RCC 7860 (cell line): ENCODE results near the gene TMEM181.
"Not testable (repeated sequence)": the region's sequence is repeated elsewhere in the genome, so short reads cannot be mapped to it uniquely, and the experiment has no call there.

Source experiments
- DNase-seq: peaks from one replicate; pipeline ENCODE4 v3.0.0-alpha.2; 2015; ENCODE audit warnings: low spot score
- FAIRE-seq: peaks from 2 replicates; lab custom pipeline; 2012; peaks lifted over from hg19 to GRCh38; lab: Jason Lieb, UNC

TMEM181 gene

GRCh38 chr6:158653577-158654354 is 93.9 kb downstream of the TMEM181 start:
- FAIRE-seq, result no peak

GRCh38 chr6:158654498-158654897 is 94.6 kb downstream of the TMEM181 start:
- DNase-seq (peak; percentile 92), FAIRE-seq (peak; percentile 86)

More at GRCh38 chr6:158653577-158654354, 93.9 kb downstream of the TMEM181 start:
- no peak for DNase-seq

DNA sequence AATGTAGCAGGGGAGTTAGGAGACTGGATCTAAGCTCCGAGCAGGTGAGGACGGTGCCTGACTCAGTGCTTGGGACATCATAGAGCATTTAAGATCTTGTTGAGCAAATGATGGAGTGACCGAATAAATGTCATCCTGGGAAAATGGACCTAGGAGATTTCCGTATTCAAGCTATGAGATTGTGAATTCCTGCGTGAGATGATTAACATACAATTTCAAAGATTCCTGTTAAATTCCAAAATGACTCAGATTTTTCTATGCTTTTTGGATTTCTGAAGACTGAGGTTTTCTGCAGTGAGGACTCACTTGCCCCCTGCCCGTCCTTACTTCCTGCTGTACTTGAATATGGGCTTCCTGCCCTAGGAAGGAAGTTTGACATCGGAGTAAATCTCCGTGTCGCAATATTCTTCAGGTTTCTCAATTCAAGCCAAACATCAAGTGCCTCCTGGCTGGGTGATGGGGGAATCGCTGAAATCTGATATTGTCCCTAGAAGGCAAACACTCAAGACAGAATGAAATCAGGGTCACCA is 95.1 kb downstream of the TMEM181 start:
- DNase-seq (peak; percentile 70), FAIRE-seq (peak; percentile 65)

- FAIRE-seq (peak; percentile 85), DNase-seq (peak; percentile 91)
These were observed 95.9 kb downstream of the TMEM181 start for GRCh38 chr6:158655569-158656450.

DNA sequence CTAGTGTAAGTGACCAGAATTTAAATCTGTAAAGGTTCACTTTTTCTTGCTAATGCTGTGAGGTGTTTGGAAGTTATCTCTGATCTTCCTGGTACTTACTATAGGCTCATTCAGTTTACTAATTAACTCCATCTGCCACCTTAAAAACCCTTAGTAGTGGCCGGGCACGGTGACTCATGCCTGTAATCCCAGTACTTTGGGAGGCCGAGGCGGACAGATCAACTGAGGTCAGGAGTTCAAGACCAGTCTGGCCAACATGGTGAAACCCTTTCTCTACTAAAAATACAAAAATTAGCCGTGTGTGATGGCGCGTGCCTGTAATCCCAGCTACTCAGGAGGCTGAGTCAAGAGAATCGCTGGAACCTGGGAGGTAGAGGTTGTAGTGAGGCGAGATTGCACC is 97.1 kb downstream of the TMEM181 start:
- peak; percentile 97 for FAIRE-seq
- DNase-seq, result peak; percentile 88

DNA sequence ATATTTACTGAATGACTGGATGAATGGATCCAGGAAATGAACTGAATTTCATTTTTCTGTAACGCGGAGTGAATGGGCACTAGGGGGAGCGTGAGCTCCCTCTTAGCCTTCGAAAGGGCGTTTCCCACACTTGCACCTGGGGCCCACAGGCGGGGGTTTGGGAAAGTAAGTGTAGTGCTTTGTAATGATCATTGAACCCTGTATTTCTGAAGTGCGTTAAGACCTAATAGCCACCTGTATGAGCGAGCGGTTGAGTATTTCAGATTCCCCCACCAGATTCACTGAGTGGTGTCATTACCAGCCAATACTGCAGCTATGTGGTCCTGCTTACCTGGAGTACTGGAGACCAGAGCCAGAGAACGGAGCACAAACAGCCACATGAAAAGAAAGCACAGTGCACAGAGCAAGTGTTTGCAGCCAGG is 100.5 kb downstream of the TMEM181 start:
- FAIRE-seq (no peak), DNase-seq (no peak)

- no peak for DNase-seq
- no peak for FAIRE-seq
These were observed 101.3 kb downstream of the TMEM181 start for GRCh38 chr6:158661156-158661685.

- DNase-seq (no peak), FAIRE-seq (no peak)
These were observed 102.7 kb downstream of the TMEM181 start for GRCh38 chr6:158662607-158662953.

DNA sequence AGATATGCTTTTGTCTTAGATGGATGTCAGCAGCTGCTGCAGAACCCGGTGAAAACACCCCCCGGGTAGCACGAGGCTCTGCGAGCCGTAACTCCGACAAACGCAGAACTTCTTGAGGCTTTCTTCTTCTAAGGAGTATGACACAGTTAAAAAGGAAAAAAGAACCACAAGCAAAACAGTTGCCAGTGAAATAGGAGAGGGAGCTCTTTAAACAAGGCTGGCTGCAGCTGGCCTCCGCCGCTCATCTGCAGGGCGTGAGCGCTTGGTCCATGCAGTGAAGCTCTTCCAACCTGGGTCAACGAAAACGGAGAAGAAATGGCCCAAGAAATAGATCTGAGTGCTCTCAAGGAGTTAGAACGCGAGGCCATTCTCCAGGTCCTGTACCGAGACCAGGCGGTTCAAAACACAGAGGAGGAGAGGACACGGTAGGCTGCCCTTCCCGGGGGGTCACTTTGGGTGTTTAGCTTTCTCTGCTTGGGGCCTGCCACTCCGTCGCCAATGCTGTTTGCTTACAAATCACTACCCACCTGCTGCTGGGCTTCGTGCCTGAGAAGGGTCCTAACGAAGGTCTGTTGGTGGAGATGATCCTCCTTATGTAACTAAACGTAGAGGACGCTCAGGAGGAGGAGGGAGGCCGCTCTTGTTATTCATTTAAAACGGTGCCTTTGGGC is 103.2 kb downstream of the TMEM181 start:
- DNase-seq, result no peak
- FAIRE-seq, result no peak

GRCh38 chr6:158663625-158664165 is 103.8 kb downstream of the TMEM181 start:
- FAIRE-seq, result no peak
- DNase-seq, result no peak

DNA sequence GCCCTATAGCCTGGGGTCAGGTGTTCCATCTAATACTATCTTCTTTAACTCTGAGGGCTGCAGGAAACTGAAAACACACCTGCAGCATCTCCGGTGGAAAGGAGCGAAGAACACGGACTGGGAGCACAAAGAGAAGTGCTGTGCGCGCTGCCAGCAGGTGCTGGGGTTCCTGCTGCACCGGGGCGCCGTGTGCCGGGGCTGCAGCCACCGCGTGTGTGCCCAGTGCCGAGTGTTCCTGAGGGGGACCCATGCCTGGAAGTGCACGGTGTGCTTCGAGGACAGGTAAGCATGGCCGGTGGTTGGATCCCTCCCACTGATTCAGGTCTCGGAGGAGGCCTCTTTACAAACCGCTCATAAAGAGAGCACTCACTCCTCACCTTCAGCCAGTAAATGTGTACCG is 105.4 kb downstream of the TMEM181 start:
- DNase-seq (no peak), FAIRE-seq (no peak)

DNA sequence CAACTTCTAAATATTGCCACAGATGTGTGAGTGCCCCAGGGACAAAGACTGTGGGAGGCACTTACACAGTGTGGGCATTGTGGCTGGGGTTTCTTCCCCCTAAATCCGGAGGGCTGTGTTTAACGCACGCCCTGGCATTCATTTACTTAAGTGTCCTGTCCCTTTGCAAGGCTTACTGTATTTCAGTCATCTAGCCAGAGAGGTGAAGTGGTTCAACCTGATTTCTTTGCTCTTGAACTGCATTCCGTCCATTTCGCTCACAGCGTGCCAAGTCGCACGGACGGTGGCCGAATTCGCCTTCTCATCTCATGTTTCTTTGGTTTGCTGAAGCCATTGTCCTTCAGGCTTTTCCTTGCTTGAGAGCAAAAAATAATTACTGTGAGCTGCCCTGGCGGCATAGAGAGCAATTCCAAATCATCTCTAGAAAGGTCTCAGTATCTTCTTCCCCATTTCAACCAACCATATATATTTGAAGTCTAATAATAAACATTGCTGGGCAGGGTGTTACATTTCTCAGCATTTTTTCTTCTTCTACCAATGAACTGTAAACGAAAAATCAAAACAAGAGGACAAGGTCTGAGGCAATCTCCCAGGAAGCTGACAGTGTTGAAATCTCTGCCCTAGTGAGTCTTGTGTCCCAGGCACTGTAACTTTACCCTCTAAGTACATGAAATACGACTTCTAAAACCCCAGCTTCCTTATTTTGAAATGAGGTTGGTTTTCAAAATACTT is 106.9 kb downstream of the TMEM181 start:
- FAIRE-seq (no peak), DNase-seq (no peak)

DNA sequence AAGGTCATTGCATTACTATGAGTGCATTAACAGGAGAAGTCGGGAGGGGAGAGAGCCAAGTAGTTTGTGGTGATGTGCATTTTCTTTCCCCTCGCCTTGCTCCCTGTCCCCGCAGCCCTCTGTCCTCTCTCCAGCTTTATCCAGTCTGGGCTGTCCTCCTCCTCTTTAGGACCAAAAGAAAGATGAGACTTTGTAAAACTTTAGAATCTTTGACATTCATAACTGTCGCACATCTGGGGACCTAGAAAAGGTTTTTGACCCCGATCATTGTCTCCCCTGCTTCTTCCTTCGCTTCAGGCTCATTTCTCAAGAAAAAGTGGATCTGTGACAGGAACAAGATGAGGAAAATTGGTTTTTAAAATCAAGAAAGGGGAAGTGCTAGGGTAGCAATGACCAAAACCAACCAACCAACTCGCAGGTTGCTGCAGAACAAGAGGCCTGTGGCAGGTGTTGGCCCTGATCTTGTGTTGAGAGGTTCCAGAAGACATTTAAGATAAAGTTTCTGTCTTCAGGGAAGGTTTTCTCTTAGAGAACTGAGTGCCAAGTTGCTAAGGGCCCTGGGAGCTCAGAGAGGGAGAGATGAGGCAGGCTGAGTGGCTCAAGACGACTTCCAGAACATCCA is 107.6 kb downstream of the TMEM181 start:
- no peak for FAIRE-seq
- DNase-seq, result no peak

DNA sequence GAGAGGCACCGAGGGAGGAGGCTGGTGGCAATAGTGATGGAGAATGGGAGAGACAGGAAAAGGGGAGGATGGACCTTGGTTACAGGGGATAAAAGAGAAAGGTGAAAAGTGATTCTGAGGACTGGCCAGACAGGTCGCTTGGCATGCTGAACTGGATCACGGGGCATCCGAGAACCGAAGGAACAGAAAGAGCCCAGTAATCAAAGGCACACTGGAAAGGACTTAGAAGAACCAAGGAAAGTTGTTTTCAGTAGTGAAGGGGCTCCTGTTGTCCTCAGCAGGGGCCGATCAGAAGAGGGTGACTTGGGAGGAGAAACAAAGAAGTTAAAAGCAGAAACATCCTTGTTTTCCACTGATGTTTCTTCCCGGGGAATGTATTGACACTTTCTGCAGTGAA is 108.8 kb downstream of the TMEM181 start:
- DNase-seq (no peak), FAIRE-seq (no peak)

- FAIRE-seq, result peak; percentile 51
- DNase-seq, result peak; percentile 31
These were observed 109.5 kb downstream of the TMEM181 start for GRCh38 chr6:158669145-158670035.

DNA sequence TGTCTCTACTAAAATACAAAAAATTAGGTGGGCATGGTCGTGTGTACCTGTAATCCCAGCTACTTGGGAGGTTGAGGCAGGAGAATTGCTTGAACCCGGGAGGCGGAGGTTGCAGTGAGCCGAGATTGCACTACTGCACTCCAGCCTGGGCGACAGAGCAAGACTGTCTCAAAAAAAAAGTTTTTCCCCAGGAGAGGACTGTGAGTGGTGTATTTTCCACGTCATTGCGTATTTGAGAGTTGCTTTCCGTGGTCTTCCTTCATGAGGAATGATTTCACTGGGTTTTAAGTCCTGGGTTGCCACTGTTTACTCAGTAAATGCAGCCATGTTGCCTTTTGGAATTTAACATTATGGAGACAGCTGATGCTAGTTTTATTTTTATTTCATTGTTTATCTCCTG is 112.2 kb downstream of the TMEM181 start:
- FAIRE-seq, DNase-seq: not testable (repeated sequence)

DNA sequence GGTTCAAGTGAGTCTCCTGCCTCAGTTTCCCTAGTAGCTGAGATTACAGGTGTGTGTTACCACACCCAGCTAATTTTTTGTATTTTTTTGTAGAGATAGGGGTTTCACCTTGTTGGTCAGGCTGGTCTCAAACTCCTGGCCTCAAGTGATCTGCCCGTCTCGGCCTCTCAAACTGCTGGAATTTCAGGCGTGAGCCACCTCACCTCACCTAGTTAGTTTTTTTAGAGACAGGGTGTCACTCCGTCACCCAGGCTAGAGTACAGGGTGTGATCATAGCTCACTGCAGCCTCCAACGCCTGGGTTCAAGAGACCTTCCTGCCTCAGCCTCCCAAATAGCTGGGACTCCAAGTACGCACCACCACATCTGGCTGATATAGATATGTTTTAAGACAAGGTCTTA is 112.8 kb downstream of the TMEM181 start:
- DNase-seq (no peak), FAIRE-seq (no peak)

GRCh38 chr6:158674342-158675131 is 114.6 kb downstream of the TMEM181 start:
- no peak for FAIRE-seq
- no peak for DNase-seq
